ENCODE data around the gene LELP1. TPM values are rescaled to one million over a fixed set of nuclear protein-coding genes. Genes with fewer than 3 reads are reported as not detected.
"Not testable (repeated sequence)": the region's sequence is repeated elsewhere in the genome, so short reads cannot be mapped to it uniquely, and the experiment has no call there.

LELP1 gene
- total RNA-seq, 1 donor from 2014 or later = not detected

- H3K27ac Mint-ChIP-seq = no peak overlapping the region
- no peak overlapping the region for H3K4me3 Mint-ChIP-seq (ENCODE audit: low read depth)
- intact Hi-C loops (cut with micrococcal nuclease) = no loop called here
- H3K36me3 Mint-ChIP-seq (ENCODE audit: low read depth) = no peaks in the 10 kb centered on the region
- peaks cover 12% of the 10 kb centered on the region for H3K27me3 Mint-ChIP-seq (ENCODE audit: low read depth)
- DNase-seq (ENCODE audit: low spot score) = no peak
- H3K9me3 Mint-ChIP-seq = no peaks in the 10 kb centered on the region
- H3K4me1 Mint-ChIP-seq (ENCODE audit: low read depth) = peaks cover 6% of the 10 kb centered on the region
These were observed 9.0 kb downstream of the LELP1 start for GRCh38 chr1:153212201-153212600.

- H3K9me3 Mint-ChIP-seq = no peaks in the 10 kb centered on the region
- DNase-seq (ENCODE audit: low spot score) = no peak
- H3K27me3 Mint-ChIP-seq (ENCODE audit: low read depth) = peaks cover 15% of the 10 kb centered on the region
- H3K4me3 Mint-ChIP-seq (ENCODE audit: low read depth) = no peak overlapping the region
- intact Hi-C loops (cut with micrococcal nuclease) = no loop called here
- H3K27ac Mint-ChIP-seq = no peak overlapping the region
- no peaks in the 10 kb centered on the region for H3K36me3 Mint-ChIP-seq (ENCODE audit: low read depth)
- peaks cover 7% of the 10 kb centered on the region for H3K4me1 Mint-ChIP-seq (ENCODE audit: low read depth)
These were observed 10.3 kb downstream of the LELP1 start for GRCh38 chr1:153213519-153213918.

- no peak within 1 kb of the TSS for H3K4me3 Mint-ChIP-seq (ENCODE audit: low read depth)
- H3K36me3 Mint-ChIP-seq (ENCODE audit: low read depth) = no peaks in the 10 kb centered on the region
- H3K27ac Mint-ChIP-seq = no peak within 1 kb of the TSS
- intact Hi-C loops (cut with micrococcal nuclease) = no loop called here
- H3K9me3 Mint-ChIP-seq = no peaks in the 10 kb centered on the region
- H3K4me1 Mint-ChIP-seq (ENCODE audit: low read depth) = peaks cover 7% of the 10 kb centered on the region
- peaks cover 15% of the 10 kb centered on the region for H3K27me3 Mint-ChIP-seq (ENCODE audit: low read depth)
- no peak for DNase-seq (ENCODE audit: low spot score)
These were observed 14.0 kb downstream of the LELP1 start, which contains the start of gene PRR9 for GRCh38 chr1:153217212-153217611. TSS of gene PRR9 (plus strand) at chr1:153217584. CDS start at chr1:153218145, 561 bp downstream.

GRCh38 chr1:153217744-153218416 lies 14.7 kb downstream of the LELP1 start:
- Mint-ChIP-seq H3K27me3 (ENCODE audit: low read depth) (peaks cover 15% of the 10 kb centered on the region), H3K27ac (no peak overlapping the region), H3K4me1 (ENCODE audit: low read depth) (peaks cover 7% of the 10 kb centered on the region), H3K4me3 (ENCODE audit: low read depth) (no peak overlapping the region), H3K36me3 (ENCODE audit: low read depth) (no peaks in the 10 kb centered on the region), H3K9me3 (no peaks in the 10 kb centered on the region)
- intact Hi-C loops (cut with micrococcal nuclease) = no loop called here
- DNase-seq (ENCODE audit: low spot score) = no peak

- Mint-ChIP-seq H3K27ac (no peak overlapping the region), H3K9me3 (no peaks in the 10 kb centered on the region), H3K36me3 (ENCODE audit: low read depth) (no peaks in the 10 kb centered on the region), H3K4me1 (ENCODE audit: low read depth) (peaks cover 9% of the 10 kb centered on the region), H3K4me3 (ENCODE audit: low read depth) (no peak overlapping the region), H3K27me3 (ENCODE audit: low read depth) (peaks cover 10% of the 10 kb centered on the region)
- no peak for DNase-seq (ENCODE audit: low spot score)
- intact Hi-C loops (cut with micrococcal nuclease) = loop anchor here (10.0 kb wide), 1 partner anchor 566 kb away; no protein-coding TSS in a partner anchor
These were observed 17.5 kb downstream of the LELP1 start for GRCh38 chr1:153220606-153221303.

GRCh38 chr1:153223040-153223891 lies 20.0 kb downstream of the LELP1 start:
- not testable (repeated sequence) for H3K27ac Mint-ChIP-seq; H3K36me3 Mint-ChIP-seq (ENCODE audit: low read depth); H3K4me1 Mint-ChIP-seq (ENCODE audit: low read depth); H3K4me3 Mint-ChIP-seq (ENCODE audit: low read depth); H3K27me3 Mint-ChIP-seq (ENCODE audit: low read depth); H3K9me3 Mint-ChIP-seq
- peak; percentile 38 for DNase-seq (ENCODE audit: low spot score)
- intact Hi-C loops (cut with micrococcal nuclease) = loop anchor here (1.0 to 10.0 kb wide), 2 partner anchors 354 to 568 kb away; no protein-coding TSS in a partner anchor

- Mint-ChIP-seq H3K27me3 (ENCODE audit: low read depth) (no peaks in the 10 kb centered on the region), H3K9me3 (no peaks in the 10 kb centered on the region), H3K4me3 (ENCODE audit: low read depth) (no peak overlapping the region), H3K4me1 (ENCODE audit: low read depth) (peaks cover 2% of the 10 kb centered on the region), H3K27ac (no peak overlapping the region), H3K36me3 (ENCODE audit: low read depth) (no peaks in the 10 kb centered on the region)
- intact Hi-C loops (cut with micrococcal nuclease) = loop anchor here (10.0 kb wide), 1 partner anchor 573 kb away; no protein-coding TSS in a partner anchor
- DNase-seq (ENCODE audit: low spot score) = no peak
These were observed 24.6 kb downstream of the LELP1 start for GRCh38 chr1:153227810-153228209.

GRCh38 chr1:153228491-153228890 lies 25.3 kb downstream of the LELP1 start:
- no peak for DNase-seq (ENCODE audit: low spot score)
- intact Hi-C loops (cut with micrococcal nuclease) = loop anchor here (10.0 kb wide), 1 partner anchor 574 kb away; no protein-coding TSS in a partner anchor
- H3K4me3 Mint-ChIP-seq (ENCODE audit: low read depth) = no peak overlapping the region
- no peaks in the 10 kb centered on the region for H3K9me3 Mint-ChIP-seq
- no peak overlapping the region for H3K27ac Mint-ChIP-seq
- no peaks in the 10 kb centered on the region for H3K36me3 Mint-ChIP-seq (ENCODE audit: low read depth)
- peaks cover under 1% of the 10 kb centered on the region for H3K4me1 Mint-ChIP-seq (ENCODE audit: low read depth)
- no peaks in the 10 kb centered on the region for H3K27me3 Mint-ChIP-seq (ENCODE audit: low read depth)

- not testable (repeated sequence) for H3K36me3 Mint-ChIP-seq (ENCODE audit: low read depth); H3K4me3 Mint-ChIP-seq (ENCODE audit: low read depth); H3K27me3 Mint-ChIP-seq (ENCODE audit: low read depth); H3K9me3 Mint-ChIP-seq; H3K27ac Mint-ChIP-seq; H3K4me1 Mint-ChIP-seq (ENCODE audit: low read depth); DNase-seq (ENCODE audit: low spot score)
- intact Hi-C loops (cut with micrococcal nuclease) = loop anchor here (10.0 kb wide), 1 partner anchor 574 kb away; no protein-coding TSS in a partner anchor
These were observed 26.0 kb downstream of the LELP1 start for GRCh38 chr1:153229076-153229829.

GRCh38 chr1:153231363-153231762 lies 28.1 kb downstream of the LELP1 start:
- Mint-ChIP-seq H3K27me3 (ENCODE audit: low read depth) (peaks cover 5% of the 10 kb centered on the region), H3K27ac (no peak overlapping the region), H3K4me3 (ENCODE audit: low read depth) (no peak overlapping the region), H3K4me1 (ENCODE audit: low read depth) (no peaks in the 10 kb centered on the region), H3K9me3 (no peaks in the 10 kb centered on the region), H3K36me3 (ENCODE audit: low read depth) (no peaks in the 10 kb centered on the region)
- DNase-seq (ENCODE audit: low spot score) = no peak
- intact Hi-C loops (cut with micrococcal nuclease) = no loop called here

GRCh38 chr1:153231785-153232184 lies 28.6 kb downstream of the LELP1 start:
- DNase-seq (ENCODE audit: low spot score) = no peak
- no peak overlapping the region for H3K4me3 Mint-ChIP-seq (ENCODE audit: low read depth)
- no peaks in the 10 kb centered on the region for H3K9me3 Mint-ChIP-seq
- intact Hi-C loops (cut with micrococcal nuclease) = no loop called here
- no peak overlapping the region for H3K27ac Mint-ChIP-seq
- peaks cover 5% of the 10 kb centered on the region for H3K27me3 Mint-ChIP-seq (ENCODE audit: low read depth)
- no peaks in the 10 kb centered on the region for H3K4me1 Mint-ChIP-seq (ENCODE audit: low read depth)
- H3K36me3 Mint-ChIP-seq (ENCODE audit: low read depth) = no peaks in the 10 kb centered on the region

- Mint-ChIP-seq H3K4me1 (ENCODE audit: low read depth) (no peaks in the 10 kb centered on the region), H3K9me3 (no peaks in the 10 kb centered on the region), H3K27me3 (ENCODE audit: low read depth) (peaks cover 5% of the 10 kb centered on the region), H3K27ac (no peak overlapping the region), H3K36me3 (ENCODE audit: low read depth) (no peaks in the 10 kb centered on the region), H3K4me3 (ENCODE audit: low read depth) (no peak overlapping the region)
- intact Hi-C loops (cut with micrococcal nuclease) = no loop called here
- DNase-seq (ENCODE audit: low spot score) = no peak
These were observed 29.3 kb downstream of the LELP1 start for GRCh38 chr1:153232553-153232952.

All from activated T-helper 2 cell treated with anti-CD3 and anti-CD28 coated beads, Interferon-gamma antibody, Interleukin-2, Interleukin-4, amounts not matched to agents 10 μg/mL and 5 μg/mL and 100 μg/mL, durations not matched to agents 14 hours and 24 hours and 36 hours (primary cell).